ENCODE data around the gene OLFML1. TPM values are rescaled to one million over a fixed set of nuclear protein-coding genes. Genes with fewer than 3 reads are reported as not detected.

The OLFML1 gene
- total and polyA plus RNA-seq, 11 donors, result 1.7 to 17.9 (median 4.0) TPM

GRCh38 chr11:7484645-7485044 lies 661 bp upstream of the OLFML1 start:
- 62 to 77% (median 65%) methylated on average over 3 of the region's 3 CpGs for WGBS, 4 donors
- H3K9me3 ChIP-seq, result no peaks in the 10 kb centered on the region
- H3K36me3 ChIP-seq, result peaks cover 0 to 18% (median 0%) of the 10 kb centered on the region in 9 donors
- intact Hi-C loops (cut with DNase I), result no loop called here
- H3K27ac ChIP-seq, result peak overlapping the region in 11 of 12 donors; percentile 14 to 72 (median 56)
- DNase-seq, result no peak
- TF ChIP-seq POLR2A (IDR thresholded peaks at IDR 0.05), result no peak
- no peak for TF ChIP-seq CTCF (IDR thresholded peaks at IDR 0.05)
- peak overlapping the region in 7 of 12 donors; percentile 48 to 72 (median 59) for H3K4me3 ChIP-seq
- peaks cover 0 to 12% (median 2%) of the 10 kb centered on the region in 12 donors for H3K4me1 ChIP-seq
- no peaks in the 10 kb centered on the region for H3K27me3 ChIP-seq
- no peak for ATAC-seq

- Histone ChIP-seq H3K9me3 (no peaks in the 10 kb centered on the region), H3K27me3 (no peaks in the 10 kb centered on the region), H3K4me1 (peaks cover 0 to 12% (median 2%) of the 10 kb centered on the region in 12 donors), H3K36me3 (peaks cover 0 to 20% (median under 1%) of the 10 kb centered on the region in 9 donors), H3K4me3 (peak overlapping the region in 11 of 12 donors; percentile 28 to 72 (median 51)), H3K27ac (peak overlapping the region in 7 of 12 donors; percentile 14 to 72 (median 60))
- ATAC-seq (no peak), DNase-seq (no peak)
- intact Hi-C loops (cut with DNase I), result no loop called here
- 58 to 69% (median 59%) methylated on average over 2 of the region's 2 CpGs for WGBS, 4 donors
- TF ChIP-seq POLR2A (IDR thresholded peaks at IDR 0.05) (no peak), CTCF (IDR thresholded peaks at IDR 0.05) (no peak)
Observed at GRCh38 chr11:7486098-7486780, 933 bp downstream of the OLFML1 start.

- WGBS, 4 donors, result 39 to 49% (median 48%) methylated on average over 6 of the region's 6 CpGs
- peak overlapping the region in 1 of 12 donors; percentile 9 for H3K27ac ChIP-seq
- DNase-seq, result peak in 1 of 5 donors; percentile 34
Observed at GRCh38 chr11:7486781-7487140, 1.5 kb downstream of the OLFML1 start.

More at GRCh38 chr11:7486781-7487140, 1.5 kb downstream of the OLFML1 start:
- TF ChIP-seq CTCF (IDR thresholded peaks at IDR 0.05), result no peak
- TF ChIP-seq POLR2A (IDR thresholded peaks at IDR 0.05), result no peak
- H3K36me3 ChIP-seq, result peaks cover 0 to 25% (median 4%) of the 10 kb centered on the region in 9 donors
- intact Hi-C loops (cut with DNase I), result no loop called here
- H3K4me3 ChIP-seq, result peak overlapping the region in 10 of 12 donors; percentile 19 to 72 (median 52)
- H3K4me1 ChIP-seq, result peaks cover 0 to 13% (median 2%) of the 10 kb centered on the region in 12 donors
- no peaks in the 10 kb centered on the region for H3K9me3 ChIP-seq
- no peaks in the 10 kb centered on the region for H3K27me3 ChIP-seq
- ATAC-seq, result no peak

All from heart left ventricle (tissue), 16 donors.